DOHH2 (cell line): ENCODE measurements around the gene FRAS1.

Experiments used
- H3F3A ChIP-seq: fragments of 200-600 bp; sonication (generic), shearing (Covaris generic); 2 replicates; pipeline ENCODE4 v1.6.0; 2016; ENCODE audit warnings: antibody characterized with exemption, mild to moderate bottlenecking; ENCODE audit not compliant: control insufficient read depth, insufficient read depth
- H3K27ac ChIP-seq: fragments of 200-600 bp; sonication (generic); 2 replicates; pipeline ENCODE4 v1.5.1; 2014; ENCODE audit warnings: low read depth, mild to moderate bottlenecking, low read length, moderate library complexity
- H3K27me3 ChIP-seq: fragments of 200-600 bp; sonication (generic); 2 replicates; pipeline ENCODE4 v1.6.1; 2014; ENCODE audit warnings: mild to moderate bottlenecking, low read length, mixed read lengths; ENCODE audit not compliant: control insufficient read depth
- H3K36me3 ChIP-seq: fragments of 200-600 bp; sonication (generic); 2 replicates; pipeline ENCODE4 v1.6.1; 2014; ENCODE audit warnings: mild to moderate bottlenecking, low read length, moderate library complexity, mixed read lengths; ENCODE audit not compliant: control insufficient read depth
- H3K4me1 ChIP-seq: fragments of 200-600 bp; sonication (generic); 2 replicates; pipeline ENCODE4 v1.6.1; 2014; ENCODE audit warnings: mild to moderate bottlenecking, low read length, mixed read lengths; ENCODE audit not compliant: control insufficient read depth
- H3K4me2 ChIP-seq: fragments of 200-600 bp; sonication (generic); 2 replicates; pipeline ENCODE4 v1.6.0; 2014; ENCODE audit warnings: mild to moderate bottlenecking, low read length, moderate library complexity
- H3K4me3 ChIP-seq: fragments of 200-600 bp; sonication (generic); 2 replicates; pipeline ENCODE4 v1.5.1; 2014; ENCODE audit warnings: mild to moderate bottlenecking, low read length, mixed read lengths
- H3K79me2 ChIP-seq: fragments of 200-600 bp; sonication (generic); 2 replicates; pipeline ENCODE4 v1.6.1; 2014; ENCODE audit warnings: mild to moderate bottlenecking, low read length, mixed read lengths; ENCODE audit not compliant: control insufficient read depth
- H3K9me2 ChIP-seq: fragments of 200-600 bp; sonication (generic); replicated peaks from 2 replicates; pipeline ENCODE4 v1.6.1; 2014; ENCODE audit warnings: mild to moderate bottlenecking, low read length, mixed read lengths; ENCODE audit not compliant: control insufficient read depth
- H3K9me3 ChIP-seq: fragments of 200-600 bp; sonication (generic); 2 replicates; pipeline ENCODE4 v1.6.1; 2014; ENCODE audit warnings: antibody characterized with exemption, low read length, mixed read lengths; ENCODE audit not compliant: control insufficient read depth, insufficient read depth
- H4K20me1 ChIP-seq: fragments of 200-600 bp; sonication (generic); 2 replicates; pipeline ENCODE4 v1.6.0; 2014; ENCODE audit warnings: low read depth, mild to moderate bottlenecking, antibody characterized with exemption, low read length, moderate library complexity; ENCODE audit not compliant: control insufficient read depth, insufficient read depth
- CTCF ChIP-seq: fragments of 200-600 bp; sonication (generic); IDR thresholded peaks from one replicate; pipeline ENCODE4 v1.5.1; 2014; ENCODE audit warnings: antibody characterized with exemption, mild to moderate bottlenecking, low read depth, low read length; ENCODE audit not compliant: poor library complexity, severe bottlenecking
- EZH2phosphoT487 ChIP-seq: fragments of 200-600 bp; sonication (generic); IDR thresholded peaks from 2 replicates; pipeline ENCODE4 v1.6.1; 2017; ENCODE audit warnings: borderline replicate concordance, mild to moderate bottlenecking, antibody characterized with exemption, low read length, moderate library complexity, mixed read lengths

FRAS1 gene

GRCh38 chr4:78217557-78217956, 160.4 kb downstream of the FRAS1 start:
- no peaks in the 10 kb centered on the region for H3K9me2 ChIP-seq
- TF ChIP-seq CTCF (no peak), EZH2phosphoT487 (no peak)

GRCh38 chr4:78218260-78218659, 161.1 kb downstream of the FRAS1 start:
- Histone ChIP-seq H3K27me3 (no peaks in the 10 kb centered on the region), H4K20me1 (no peaks in the 10 kb centered on the region), H3K4me1 (no peaks in the 10 kb centered on the region), H3K9me2 (no peaks in the 10 kb centered on the region), H3K36me3 (no peaks in the 10 kb centered on the region), H3K9me3 (no peaks in the 10 kb centered on the region), H3K4me3 (no peak overlapping the region), H3K4me2 (no peak overlapping the region), H3K27ac (no peak overlapping the region), H3K79me2 (no peaks in the 10 kb centered on the region), H3F3A (no peaks in the 10 kb centered on the region)
- TF ChIP-seq EZH2phosphoT487, result no peak
- no peak for TF ChIP-seq CTCF

More at GRCh38 chr4:78217557-78217956, 160.4 kb downstream of the FRAS1 start:
- Histone ChIP-seq H3K27me3 (no peaks in the 10 kb centered on the region), H3K36me3 (no peaks in the 10 kb centered on the region), H4K20me1 (no peaks in the 10 kb centered on the region), H3K9me3 (no peaks in the 10 kb centered on the region), H3K27ac (no peak overlapping the region), H3K4me1 (no peaks in the 10 kb centered on the region), H3K4me2 (no peak overlapping the region), H3K79me2 (no peaks in the 10 kb centered on the region), H3K4me3 (no peak overlapping the region), H3F3A (no peaks in the 10 kb centered on the region)

DNA sequence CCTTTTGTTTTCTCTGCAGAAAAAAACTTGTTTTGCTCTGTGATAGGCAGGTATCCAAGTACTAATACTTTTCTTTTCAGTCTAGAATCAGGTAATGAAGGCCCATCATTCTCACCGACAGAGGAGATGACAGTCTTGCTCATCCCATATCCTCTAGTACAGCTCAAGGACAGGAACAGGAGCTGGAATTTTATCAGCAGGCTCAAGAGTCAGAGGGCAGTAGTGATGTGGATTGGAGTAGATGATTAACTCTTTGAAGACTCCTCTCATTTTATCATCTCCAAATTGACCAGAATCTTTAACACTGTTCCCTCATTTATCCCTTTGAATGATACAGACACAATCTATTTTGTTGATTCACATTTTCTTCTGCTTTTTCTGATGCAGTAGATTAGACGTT, 162.7 kb downstream of the FRAS1 start:
- Histone ChIP-seq H3K9me3 (no peaks in the 10 kb centered on the region), H3K79me2 (no peaks in the 10 kb centered on the region), H3K4me3 (no peak overlapping the region), H3K4me2 (no peak overlapping the region), H3K4me1 (no peaks in the 10 kb centered on the region), H3K27me3 (no peaks in the 10 kb centered on the region), H4K20me1 (no peaks in the 10 kb centered on the region), H3K36me3 (no peaks in the 10 kb centered on the region), H3K9me2 (no peaks in the 10 kb centered on the region), H3F3A (no peaks in the 10 kb centered on the region), H3K27ac (no peak overlapping the region)
- TF ChIP-seq EZH2phosphoT487 (no peak), CTCF (no peak)

DNA sequence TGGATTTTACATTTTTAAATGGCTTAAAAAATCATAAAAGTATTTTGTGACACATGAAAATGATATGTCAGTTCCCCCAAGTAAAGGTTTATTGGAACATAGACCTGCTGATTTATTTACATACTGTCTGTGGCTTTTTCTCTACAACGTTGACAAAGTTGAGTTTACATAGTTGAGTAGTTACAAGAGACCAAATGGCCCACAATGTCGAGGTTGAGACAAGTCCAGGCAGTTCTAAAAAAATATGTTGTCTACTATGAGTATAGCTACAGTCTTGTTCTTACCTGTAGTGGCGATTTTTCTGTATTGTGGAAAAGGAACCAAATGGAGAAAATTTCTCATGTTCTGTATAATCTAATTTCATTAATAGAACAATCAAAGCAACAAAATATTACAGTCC, 163.2 kb downstream of the FRAS1 start:
- no peaks in the 10 kb centered on the region for H3K9me3 ChIP-seq
- H3K27me3 ChIP-seq, result no peaks in the 10 kb centered on the region

More for the DNA sequence above, 163.2 kb downstream of the FRAS1 start:
- Histone ChIP-seq H3K9me2 (no peaks in the 10 kb centered on the region), H3K4me1 (no peaks in the 10 kb centered on the region), H3K27ac (no peak overlapping the region), H3K4me3 (no peak overlapping the region), H3K36me3 (no peaks in the 10 kb centered on the region), H3K79me2 (no peaks in the 10 kb centered on the region), H3F3A (no peaks in the 10 kb centered on the region), H4K20me1 (no peaks in the 10 kb centered on the region), H3K4me2 (no peak overlapping the region)
- no peak for TF ChIP-seq EZH2phosphoT487
- no peak for TF ChIP-seq CTCF
